Omental fat pad (tissue), 4 donors: ENCODE measurements around the gene ADGRG6. TPM values are rescaled to one million over a fixed set of nuclear protein-coding genes. Genes with fewer than 3 reads are reported as not detected.

Source experiments
- total RNA-seq, 4 donors: library from RNA; depleted of rRNA; stranded (reverse); fragments of >200 nt; gene quantifications; one replicate each; pipeline ENCODE4 v1.1.0, GENCODE V29; 2016

The ADGRG6 gene
- total RNA-seq, 4 donors from 2014 or later = 28.5 to 68.6 (median 42.7) TPM

Other genes with a start within 250 kb of the ADGRG6 start
- gene GJE1, start 169.1 kb upstream of the ADGRG6 start, total RNA-seq = not detected
- gene NMBR, start 154.9 kb upstream of the ADGRG6 start, total RNA-seq = not detected
- 10 to 100 TPM; 27.4 to 38.5 (median 34.9) TPM for gene VTA1, start 154.7 kb upstream of the ADGRG6 start, total RNA-seq